Stomach (tissue), 9 donors: ENCODE results near the gene CCSER1. TPM values are rescaled to one million over a fixed set of nuclear protein-coding genes. Genes with fewer than 3 reads are reported as not detected.

Experiments used
- DNase-seq, 2 donors: peaks; one replicate each; pipeline versions ENCODE4 v3.0.0 to v3.0.0-alpha.2; 2013 to 2019
- H3K27ac ChIP-seq, 5 donors: fragments of 200-600 bp in 4 of 5; sonication (generic) in 4 of 5; one replicate each; pipeline ENCODE4 v1.5.1; 2013 to 2019; ENCODE audit warnings: mild to moderate bottlenecking in 1 of 5, moderate library complexity in 1 of 5
- H3K27me3 ChIP-seq, 3 donors: fragments of 200-600 bp; sonication (generic); one replicate each; pipeline ENCODE4 v1.5.1; 2017 to 2019; ENCODE audit warnings: mixed run types in 1 of 3
- H3K36me3 ChIP-seq, 4 donors: fragments of 200-600 bp; sonication (generic); 1 replicate in 3 of 4; 2 replicates in 1 of 4; pipeline ENCODE4 v1.5.1; 2016 to 2019
- H3K4me1 ChIP-seq, 4 donors: fragments of 200-600 bp; sonication (generic); one replicate each; pipeline ENCODE4 v1.5.1; 2016 to 2019
- H3K4me3 ChIP-seq, 4 donors: fragments of 200-600 bp; sonication (generic) in 3 of 4; one replicate each; pipeline ENCODE4 v1.5.1; 2016 to 2019; ENCODE audit warnings: mild to moderate bottlenecking in 1 of 4
- H3K9me3 ChIP-seq, 4 donors: fragments of 200-600 bp; sonication (generic); one replicate each; pipeline ENCODE4 v1.5.1; 2016 to 2019
- EP300 ChIP-seq: sonication (generic); formaldehyde crosslinking; IDR thresholded peaks from one replicate; pipeline ENCODE4 v1.6.1; 2017; ENCODE audit warnings: antibody characterized with exemption
- POLR2A ChIP-seq, 4 donors: fragments of 450-650 bp; IDR thresholded peaks; one replicate each; pipeline ENCODE4 v1.6.1; 2016; ENCODE audit warnings: antibody characterized with exemption in 4 of 4, control low read depth in 2 of 4, mild to moderate bottlenecking in 1 of 4, moderate library complexity in 1 of 4
- POLR2AphosphoS5 ChIP-seq, 3 donors: sonication (generic); formaldehyde crosslinking; IDR thresholded peaks; one replicate each; pipeline ENCODE4 v1.6.1; 2016; ENCODE audit warnings: antibody characterized with exemption in 3 of 3
- WGBS, 5 donors: extraction: QIAGEN DNeasy Blood & Tissue Kit in 3 of 5; methylation state at CpG; one replicate each; pipeline versions ENCODE4 v1.1.5 to v1.1.7; 2013 to 2018; 5-methylcytosine and 5-hydroxymethylcytosine counted together
- intact Hi-C: fragments of 100-400 bp; cut with DNase I; formaldehyde crosslinking; loops from one replicate; pipeline ENCODE4 v1.15.1; 2023; ENCODE audit warnings: low total_unique reads
- polyA plus RNA-seq, 3 donors: library from polyadenylated mRNA; stranded (reverse); fragments of 200-250 nt; gene quantifications; one replicate each; pipeline ENCODE4 v1.2.3, GENCODE V29; 2013
- total RNA-seq, 5 donors: library from RNA; depleted of rRNA; stranded (reverse); fragments of >200 nt; gene quantifications; one replicate each; pipeline versions ENCODE4 v1.1.0 to v1.2.3, GENCODE V29; 2014 to 2016
- TF ChIP-seq, protein P1 (sequence below), 7 experiments: fragments of 450-650 bp in 4 of 7; fragments of 200-600 bp in 3 of 7; sonication (generic) in 3 of 7; IDR thresholded peaks; one replicate each; pipeline ENCODE4 v1.5.1; 2016 to 2019; ENCODE audit warnings: antibody characterized with exemption in 7 of 7, control low read depth in 2 of 7, mild to moderate bottlenecking in 1 of 7
- donor health status: healthy with polysubstance abuse.
- donor health status: Bipolar disorder and iron deficiency.
- donor health status: healthy.

CCSER1 gene
- total and polyA plus RNA-seq, 8 donors: 0.33 to 149 (median 15.2) TPM

DNA sequence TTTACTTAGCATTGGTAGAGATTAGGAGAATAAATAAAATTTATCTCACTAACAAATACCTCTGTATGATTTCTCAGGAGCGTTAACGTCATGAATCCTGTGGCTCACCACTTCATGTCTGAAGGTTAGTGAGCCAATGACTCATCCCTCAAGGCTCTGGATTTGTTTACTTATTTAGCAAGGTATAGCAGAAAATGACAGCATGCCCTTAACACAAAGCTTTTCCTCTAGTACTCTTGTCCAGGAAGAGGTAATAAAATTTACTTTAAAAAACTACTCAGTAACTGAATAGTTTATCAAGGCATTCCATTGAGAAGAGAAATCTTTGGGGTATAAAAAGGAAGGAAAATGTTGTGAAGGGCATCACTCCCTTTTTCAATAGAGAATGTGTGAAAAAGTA, 823.8 kb downstream of the CCSER1 start:
- Histone ChIP-seq H3K4me3 (no peak overlapping the region), H3K36me3 (no peaks in the 10 kb centered on the region), H3K27me3 (no peaks in the 10 kb centered on the region), H3K4me1 (peaks cover 0 to 16% (median 3%) of the 10 kb centered on the region in 4 donors), H3K27ac (no peak overlapping the region), H3K9me3 (no peaks in the 10 kb centered on the region)
- DNase-seq: peak in 1 of 2 donors; percentile 69
- TF ChIP-seq POLR2AphosphoS5 (IDR thresholded peaks at IDR 0.05): peak in 1 of 3 donors; percentile 22
- TF ChIP-seq, protein P1, sequence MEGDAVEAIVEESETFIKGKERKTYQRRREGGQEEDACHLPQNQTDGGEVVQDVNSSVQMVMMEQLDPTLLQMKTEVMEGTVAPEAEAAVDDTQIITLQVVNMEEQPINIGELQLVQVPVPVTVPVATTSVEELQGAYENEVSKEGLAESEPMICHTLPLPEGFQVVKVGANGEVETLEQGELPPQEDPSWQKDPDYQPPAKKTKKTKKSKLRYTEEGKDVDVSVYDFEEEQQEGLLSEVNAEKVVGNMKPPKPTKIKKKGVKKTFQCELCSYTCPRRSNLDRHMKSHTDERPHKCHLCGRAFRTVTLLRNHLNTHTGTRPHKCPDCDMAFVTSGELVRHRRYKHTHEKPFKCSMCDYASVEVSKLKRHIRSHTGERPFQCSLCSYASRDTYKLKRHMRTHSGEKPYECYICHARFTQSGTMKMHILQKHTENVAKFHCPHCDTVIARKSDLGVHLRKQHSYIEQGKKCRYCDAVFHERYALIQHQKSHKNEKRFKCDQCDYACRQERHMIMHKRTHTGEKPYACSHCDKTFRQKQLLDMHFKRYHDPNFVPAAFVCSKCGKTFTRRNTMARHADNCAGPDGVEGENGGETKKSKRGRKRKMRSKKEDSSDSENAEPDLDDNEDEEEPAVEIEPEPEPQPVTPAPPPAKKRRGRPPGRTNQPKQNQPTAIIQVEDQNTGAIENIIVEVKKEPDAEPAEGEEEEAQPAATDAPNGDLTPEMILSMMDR (IDR thresholded peaks at IDR 0.05): no peak
- TF ChIP-seq POLR2A (IDR thresholded peaks at IDR 0.05): no peak
- TF ChIP-seq EP300: no peak
- 28 to 45% (median 33%) methylated on average over 2 of the region's 2 CpGs for WGBS, 5 donors
- intact Hi-C loops: no loop called here

DNA sequence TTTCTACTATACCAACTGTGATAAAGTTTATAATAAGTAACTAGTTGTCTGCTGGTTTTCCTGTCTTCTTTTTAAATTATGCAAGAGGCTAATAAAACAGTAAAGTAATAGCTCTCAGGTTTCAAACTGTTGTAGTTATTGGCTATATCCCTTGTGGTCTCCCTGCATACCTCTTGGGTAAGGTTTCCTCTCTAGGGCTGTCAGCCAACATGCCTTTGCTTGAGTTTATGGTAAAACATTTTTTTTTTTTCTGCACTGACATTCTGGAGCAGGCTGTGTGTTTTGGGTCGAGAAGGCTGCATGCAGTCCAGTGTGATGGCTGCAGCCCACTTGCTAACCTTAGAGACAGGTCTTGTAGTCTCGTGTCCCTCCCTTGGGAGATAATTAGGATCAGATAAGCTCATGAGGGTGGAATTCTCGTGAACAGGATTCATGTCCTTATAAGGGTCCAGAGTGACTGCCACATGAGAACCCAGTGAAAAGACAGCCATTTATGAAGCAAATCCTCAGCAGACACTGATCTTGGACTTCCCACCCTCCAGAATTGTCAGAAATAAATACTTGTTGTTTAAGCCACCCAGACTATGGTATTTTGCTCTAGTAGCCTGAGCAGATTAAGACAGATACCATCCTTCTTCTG, 831.2 kb downstream of the CCSER1 start:
- intact Hi-C loops: no loop called here
- H3K4me1 ChIP-seq: no peaks in the 10 kb centered on the region
- H3K36me3 ChIP-seq: no peaks in the 10 kb centered on the region
- no peak for DNase-seq
- no peak overlapping the region for H3K4me3 ChIP-seq
- H3K27me3 ChIP-seq: no peaks in the 10 kb centered on the region
- TF ChIP-seq, protein P1 (IDR thresholded peaks at IDR 0.05): no peak
- 71 to 80% (median 73%) methylated on average over 3 of the region's 3 CpGs for WGBS, 5 donors
- H3K9me3 ChIP-seq: no peaks in the 10 kb centered on the region
- H3K27ac ChIP-seq: no peak overlapping the region

DNA sequence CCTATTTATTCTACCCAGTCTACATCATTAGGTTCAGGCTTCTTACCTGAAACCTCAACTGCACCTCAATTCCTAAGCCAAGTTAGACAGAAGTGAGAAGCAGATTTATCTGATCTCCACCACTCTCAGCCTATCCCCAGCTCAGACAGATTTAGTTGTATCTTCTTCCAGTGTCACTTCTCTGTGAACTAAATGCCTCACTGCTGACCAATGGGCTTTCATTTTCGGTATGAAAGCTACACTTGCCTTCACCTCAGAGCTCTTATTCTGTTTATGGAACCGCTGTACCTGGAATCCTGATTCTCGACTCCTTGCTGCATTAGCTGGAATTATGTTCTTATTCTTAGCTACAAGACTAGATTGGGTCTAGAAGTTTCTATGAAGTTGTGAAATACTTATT, 833.2 kb downstream of the CCSER1 start:
- WGBS, 5 donors: 88 to 94% (median 92%) methylated on average over 3 of the region's 3 CpGs
- no peak overlapping the region for H3K27ac ChIP-seq
- intact Hi-C loops: no loop called here
- H3K4me1 ChIP-seq: no peaks in the 10 kb centered on the region
- no peak for TF ChIP-seq POLR2A (IDR thresholded peaks at IDR 0.05)
- TF ChIP-seq, protein P1 (IDR thresholded peaks at IDR 0.05): no peak
- TF ChIP-seq EP300: no peak
- no peak for TF ChIP-seq POLR2AphosphoS5 (IDR thresholded peaks at IDR 0.05)
- no peaks in the 10 kb centered on the region for H3K36me3 ChIP-seq
- no peaks in the 10 kb centered on the region for H3K27me3 ChIP-seq
- DNase-seq: no peak
- H3K4me3 ChIP-seq: no peak overlapping the region
- H3K9me3 ChIP-seq: no peaks in the 10 kb centered on the region

DNA sequence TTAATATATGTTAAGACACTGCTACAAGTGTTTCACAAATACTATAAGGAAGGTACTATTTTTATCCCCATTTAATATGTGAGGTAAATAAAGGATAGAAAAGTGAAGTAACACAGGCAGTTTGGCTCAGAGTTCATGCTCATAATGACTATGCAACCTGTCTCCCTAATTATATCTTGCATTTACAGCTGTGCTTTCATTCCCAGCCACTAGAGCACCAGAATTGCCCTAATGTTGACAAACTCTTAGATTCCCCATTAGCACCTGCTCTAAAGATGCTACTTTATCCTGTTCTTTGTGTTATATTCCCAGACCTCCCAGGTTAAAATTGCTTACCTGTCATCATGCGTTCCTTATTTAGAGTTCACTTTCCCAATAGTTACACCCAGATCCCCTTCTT, 833.6 kb downstream of the CCSER1 start:
- no peaks in the 10 kb centered on the region for H3K9me3 ChIP-seq
- no peaks in the 10 kb centered on the region for H3K4me1 ChIP-seq
- intact Hi-C loops: no loop called here
- 92 to 100% (median 97%) methylated on average over 1 of the region's 1 CpG for WGBS, 5 donors
- TF ChIP-seq, protein P1 (IDR thresholded peaks at IDR 0.05): no peak
- TF ChIP-seq POLR2AphosphoS5 (IDR thresholded peaks at IDR 0.05) (no peak), POLR2A (IDR thresholded peaks at IDR 0.05) (no peak), EP300 (no peak)
- no peak overlapping the region for H3K27ac ChIP-seq
- H3K4me3 ChIP-seq: no peak overlapping the region
- H3K36me3 ChIP-seq: no peaks in the 10 kb centered on the region
- no peaks in the 10 kb centered on the region for H3K27me3 ChIP-seq
- DNase-seq: no peak
